Lung (tissue), 12 donors: ENCODE measurements around the gene GABRR1. TPM values are rescaled to one million over a fixed set of nuclear protein-coding genes. Genes with fewer than 3 reads are reported as not detected.

ENCODE experiments used
- ATAC-seq: fragments of 200-7000 bp; cut with Tn5 transposase; one replicate; pipeline ENCODE4 v1.9.1; 2020; ENCODE audit warnings: moderate number of reproducible peaks; ENCODE audit not compliant: insufficient read depth, low FRiP score
- DNase-seq, 3 donors: peaks; one replicate each; pipeline ENCODE4 v3.0.0-alpha.2; 2013 to 2017
- H3K27ac ChIP-seq, 2 donors: one replicate each; pipeline ENCODE4 v1.5.1; 2013; ENCODE audit warnings: mild to moderate bottlenecking in 2 of 2, moderate library complexity in 2 of 2, control low read depth in 1 of 2, inconsistent platforms in 1 of 2, low read depth in 1 of 2, low read length in 1 of 2
- H3K27me3 ChIP-seq, 3 donors: one replicate each; pipeline ENCODE4 v1.5.1; 2013; ENCODE audit warnings: low read length in 2 of 3; ENCODE audit not compliant: control insufficient read depth in 3 of 3, insufficient read depth in 3 of 3
- H3K36me3 ChIP-seq, 4 donors: one replicate each; pipeline ENCODE4 v1.5.1; 2013; ENCODE audit warnings: low read length in 4 of 4, mild to moderate bottlenecking in 1 of 4, moderate library complexity in 1 of 4; ENCODE audit not compliant: control insufficient read depth in 4 of 4, insufficient read depth in 4 of 4
- H3K4me1 ChIP-seq, 5 donors: one replicate each; pipeline ENCODE4 v1.5.1; 2013; ENCODE audit warnings: low read length in 5 of 5, mild to moderate bottlenecking in 2 of 5, moderate library complexity in 1 of 5; ENCODE audit not compliant: control insufficient read depth in 5 of 5, insufficient read depth in 5 of 5
- H3K4me3 ChIP-seq: one replicate; pipeline ENCODE4 v1.5.1; 2013; ENCODE audit warnings: mild to moderate bottlenecking, control low read depth, moderate library complexity
- H3K9ac ChIP-seq, 2 donors: one replicate each; pipeline ENCODE4 v1.5.1; 2013; ENCODE audit warnings: low read length in 2 of 2, control low read depth in 1 of 2; ENCODE audit not compliant: insufficient read depth in 1 of 2
- H3K9me3 ChIP-seq, 4 donors: one replicate each; pipeline ENCODE4 v1.5.1; 2013; ENCODE audit warnings: low read length in 3 of 4, mild to moderate bottlenecking in 1 of 4, moderate library complexity in 1 of 4; ENCODE audit not compliant: control insufficient read depth in 4 of 4, insufficient read depth in 3 of 4
- whole genome bisulfite sequencing, 2 donors: extraction: QIAGEN DNeasy Blood & Tissue Kit; methylation state at CpG; one replicate each; pipeline ENCODE4 v1.1.7; 2013; 5-methylcytosine and 5-hydroxymethylcytosine counted together
- polyA plus RNA-seq, 2 donors: library from polyadenylated mRNA; stranded (reverse); fragments of 200-250 nt; gene quantifications; one replicate each; pipeline ENCODE4 v1.2.1, GENCODE V29; 2013
- total RNA-seq, 2 donors: library from RNA; depleted of rRNA in 1 of 2; stranded (reverse); fragments of >200 nt in 1 of 2; gene quantifications; one replicate each; pipeline ENCODE4 v1.2.1, GENCODE V29; 2014 to 2021
- TF ChIP-seq, protein P1 (sequence below): IDR thresholded peaks from 2 replicates; pipeline ENCODE4 v1.5.1; 2012; ENCODE audit warnings: mild to moderate bottlenecking; ENCODE audit errors: control extremely low read depth, extremely low read depth
- donor health status: control.
- donor health status: control.
- donor health status: Bipolar disorder and iron deficiency.
- donor health status: healthy.
- donor health status: DM: yes; HTN: yes; CAD: no.

Gene GABRR1
- total and polyA plus RNA-seq, 4 donors = not detected

DNA sequence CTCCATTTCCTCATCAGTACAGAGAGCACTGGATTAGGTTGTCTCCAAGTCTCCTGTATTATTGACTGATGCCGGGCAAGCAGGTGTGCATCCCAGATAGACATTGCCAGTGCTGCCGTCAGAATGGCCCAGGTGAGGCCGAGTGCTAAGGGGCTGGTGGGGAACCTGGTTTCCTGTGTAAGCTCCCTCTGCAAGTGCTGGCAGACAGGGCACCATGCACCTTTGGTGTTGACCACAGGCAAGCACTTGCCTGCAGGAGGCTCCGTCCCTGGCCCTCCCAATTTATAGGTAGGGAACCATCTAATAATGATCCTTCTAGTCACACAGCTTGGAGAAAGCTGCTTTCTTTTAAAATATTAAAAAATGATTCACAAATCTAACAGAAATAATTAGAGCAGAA lies 747 bp downstream of the GABRR1 start:
- Histone ChIP-seq H3K4me3 (no peak overlapping the region), H3K27ac (no peak overlapping the region), H3K27me3 (peaks cover 0 to 2% (median 0%) of the 10 kb centered on the region in 3 donors), H3K36me3 (no peaks in the 10 kb centered on the region), H3K4me1 (peaks cover 0 to 2% (median 0%) of the 10 kb centered on the region in 5 donors), H3K9ac (no peak overlapping the region), H3K9me3 (peaks cover 0 to 4% (median 0%) of the 10 kb centered on the region in 4 donors)
- TF ChIP-seq, protein P1, sequence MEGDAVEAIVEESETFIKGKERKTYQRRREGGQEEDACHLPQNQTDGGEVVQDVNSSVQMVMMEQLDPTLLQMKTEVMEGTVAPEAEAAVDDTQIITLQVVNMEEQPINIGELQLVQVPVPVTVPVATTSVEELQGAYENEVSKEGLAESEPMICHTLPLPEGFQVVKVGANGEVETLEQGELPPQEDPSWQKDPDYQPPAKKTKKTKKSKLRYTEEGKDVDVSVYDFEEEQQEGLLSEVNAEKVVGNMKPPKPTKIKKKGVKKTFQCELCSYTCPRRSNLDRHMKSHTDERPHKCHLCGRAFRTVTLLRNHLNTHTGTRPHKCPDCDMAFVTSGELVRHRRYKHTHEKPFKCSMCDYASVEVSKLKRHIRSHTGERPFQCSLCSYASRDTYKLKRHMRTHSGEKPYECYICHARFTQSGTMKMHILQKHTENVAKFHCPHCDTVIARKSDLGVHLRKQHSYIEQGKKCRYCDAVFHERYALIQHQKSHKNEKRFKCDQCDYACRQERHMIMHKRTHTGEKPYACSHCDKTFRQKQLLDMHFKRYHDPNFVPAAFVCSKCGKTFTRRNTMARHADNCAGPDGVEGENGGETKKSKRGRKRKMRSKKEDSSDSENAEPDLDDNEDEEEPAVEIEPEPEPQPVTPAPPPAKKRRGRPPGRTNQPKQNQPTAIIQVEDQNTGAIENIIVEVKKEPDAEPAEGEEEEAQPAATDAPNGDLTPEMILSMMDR = no peak
- ATAC-seq = no peak
- WGBS, 2 donors = 76 to 89% methylated on average over 4 of the region's 4 CpGs
- DNase-seq = no peak

DNA sequence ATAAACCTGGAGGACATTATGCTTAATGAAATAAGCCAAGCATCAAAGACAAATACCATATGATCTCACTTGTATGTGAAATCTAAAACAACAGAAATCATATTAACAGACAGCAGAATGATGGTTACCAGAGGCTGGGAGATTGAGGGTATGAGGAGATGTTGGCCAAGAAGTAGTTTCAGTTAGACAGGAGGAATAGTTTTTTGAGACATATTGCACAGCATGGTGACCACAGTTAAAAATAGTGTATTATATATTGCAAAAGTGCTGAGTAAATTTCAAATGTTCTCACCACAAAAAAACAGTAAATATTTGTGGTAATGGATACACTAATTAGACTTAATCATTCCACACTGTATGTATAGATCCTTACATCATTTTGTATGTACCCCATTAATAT lies 1.8 kb downstream of the GABRR1 start:
- Histone ChIP-seq H3K27ac (no peak overlapping the region), H3K36me3 (no peaks in the 10 kb centered on the region), H3K9me3 (peaks cover 0 to 4% (median 0%) of the 10 kb centered on the region in 4 donors), H3K4me3 (no peak overlapping the region), H3K4me1 (peaks cover 0 to 2% (median 0%) of the 10 kb centered on the region in 5 donors), H3K9ac (no peak overlapping the region), H3K27me3 (peaks cover 0 to 2% (median 0%) of the 10 kb centered on the region in 3 donors)
- TF ChIP-seq, protein P1 = no peak
- no peak for ATAC-seq
- DNase-seq = no peak

DNA sequence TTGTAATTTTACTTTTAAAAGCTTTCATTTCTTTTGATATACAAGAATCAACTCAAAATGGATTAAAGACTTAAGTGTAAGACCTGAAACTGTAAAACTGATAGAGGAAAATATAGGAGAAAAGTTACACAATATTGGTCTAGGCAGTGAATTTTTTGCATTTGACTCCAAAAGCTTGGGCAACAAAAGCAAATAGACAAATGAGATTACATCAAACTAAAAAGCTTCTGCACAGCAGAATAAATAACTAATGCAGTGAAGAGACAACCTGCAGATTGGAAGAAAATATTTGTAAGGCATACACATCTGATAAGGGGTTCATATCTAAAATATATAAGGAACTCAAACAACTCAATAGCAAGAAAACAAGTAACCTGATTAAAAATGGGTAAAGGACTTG lies 3.0 kb downstream of the GABRR1 start:
- Histone ChIP-seq H3K36me3 (no peaks in the 10 kb centered on the region), H3K27me3 (peaks cover 0 to 2% (median 0%) of the 10 kb centered on the region in 3 donors), H3K9me3 (peaks cover 0 to 4% (median 0%) of the 10 kb centered on the region in 4 donors), H3K4me3 (no peak overlapping the region), H3K27ac (no peak overlapping the region), H3K4me1 (peaks cover 0 to 2% (median 0%) of the 10 kb centered on the region in 5 donors), H3K9ac (no peak overlapping the region)
- TF ChIP-seq, protein P1 = no peak
- ATAC-seq = no peak
- DNase-seq = no peak

DNA sequence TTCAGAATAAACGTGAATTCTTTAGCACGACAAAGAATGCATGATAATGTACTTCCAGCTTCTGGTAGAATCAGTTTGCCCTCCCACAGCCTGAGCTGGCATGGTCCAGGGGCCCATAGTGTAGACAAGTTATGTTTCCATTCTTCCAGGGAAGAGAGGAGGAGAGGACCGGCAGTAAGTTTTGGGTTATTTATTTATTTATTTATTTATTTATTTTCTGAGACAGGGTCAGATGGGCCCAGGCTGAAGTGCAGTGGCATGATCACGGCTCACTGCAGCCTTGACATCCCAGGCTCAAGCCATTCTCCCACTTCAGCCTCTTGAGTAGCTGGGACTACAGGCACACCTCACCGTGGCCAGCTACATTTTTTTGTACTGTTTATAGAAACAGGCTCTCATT lies 4.7 kb downstream of the GABRR1 start:
- ATAC-seq (no peak), DNase-seq (no peak)
- no peaks in the 10 kb centered on the region for H3K9me3 ChIP-seq
- no peak overlapping the region for H3K4me3 ChIP-seq
- no peaks in the 10 kb centered on the region for H3K27me3 ChIP-seq
- no peaks in the 10 kb centered on the region for H3K36me3 ChIP-seq
- H3K27ac ChIP-seq = no peak overlapping the region
- TF ChIP-seq, protein P1 = no peak
- H3K9ac ChIP-seq = no peak overlapping the region
- 64 to 75% methylated on average over 5 of the region's 5 CpGs for WGBS, 2 donors
- H3K4me1 ChIP-seq = no peaks in the 10 kb centered on the region
